GM19025 (cell line): ENCODE data around the gene UBALD2.

Experiments
- ATAC-seq: cut with Tn5 transposase; IDR thresholded peaks from one replicate; pipeline ENCODE4 v1.9.1; 2021; ENCODE audit warnings: mild to moderate bottlenecking, low read depth, moderate library complexity; ENCODE audit not compliant: unreplicated experiment

UBALD2 gene

GRCh38 chr17:76307966-76308338, 42.8 kb downstream of the UBALD2 start, which contains the start of gene QRICH2:
QRICH2 (minus strand) TSS chr17:76308276; CDS start chr17:76307998, 278 bp downstream.
- no peak for ATAC-seq

- ATAC-seq = no peak
Observed at GRCh38 chr17:76309461-76309860, 44.3 kb downstream of the UBALD2 start.

GRCh38 chr17:76312735-76313134, 47.6 kb downstream of the UBALD2 start:
- ATAC-seq = no peak

GRCh38 chr17:76314392-76315227, 49.5 kb downstream of the UBALD2 start:
- no peak for ATAC-seq

GRCh38 chr17:76317535-76317934, 52.4 kb downstream of the UBALD2 start:
- ATAC-seq = no peak

GRCh38 chr17:76318586-76318985, 53.4 kb downstream of the UBALD2 start:
- ATAC-seq = no peak
